Superior temporal gyrus (tissue), 1 donor: ENCODE results near the gene CMSS1.

Experiments
- DNase-seq: peaks from one replicate; pipeline ENCODE4 v3.0.0-alpha.2; 2016; ENCODE audit errors: extremely low spot score

Gene CMSS1

DNA sequence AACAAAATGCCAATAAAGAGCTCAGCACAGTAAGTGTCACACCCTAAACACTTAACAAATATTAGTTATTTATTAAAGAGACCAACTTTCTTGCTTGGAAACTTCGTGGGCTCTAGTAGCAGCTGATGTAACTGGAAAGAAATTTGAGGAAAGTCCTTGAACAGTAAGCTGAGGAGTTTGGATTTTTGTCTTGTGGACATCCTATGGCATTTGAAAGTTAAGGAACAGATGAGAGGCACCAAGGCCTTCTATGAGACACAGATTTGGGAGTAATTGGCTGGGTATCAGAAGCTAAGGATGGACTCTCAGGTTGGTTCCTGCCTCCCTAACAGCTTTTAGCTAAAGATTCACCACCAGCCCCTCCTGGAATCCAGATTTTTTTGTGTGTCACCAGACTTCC is 356.3 kb downstream of the CMSS1 start:
- DNase-seq: no peak

DNA sequence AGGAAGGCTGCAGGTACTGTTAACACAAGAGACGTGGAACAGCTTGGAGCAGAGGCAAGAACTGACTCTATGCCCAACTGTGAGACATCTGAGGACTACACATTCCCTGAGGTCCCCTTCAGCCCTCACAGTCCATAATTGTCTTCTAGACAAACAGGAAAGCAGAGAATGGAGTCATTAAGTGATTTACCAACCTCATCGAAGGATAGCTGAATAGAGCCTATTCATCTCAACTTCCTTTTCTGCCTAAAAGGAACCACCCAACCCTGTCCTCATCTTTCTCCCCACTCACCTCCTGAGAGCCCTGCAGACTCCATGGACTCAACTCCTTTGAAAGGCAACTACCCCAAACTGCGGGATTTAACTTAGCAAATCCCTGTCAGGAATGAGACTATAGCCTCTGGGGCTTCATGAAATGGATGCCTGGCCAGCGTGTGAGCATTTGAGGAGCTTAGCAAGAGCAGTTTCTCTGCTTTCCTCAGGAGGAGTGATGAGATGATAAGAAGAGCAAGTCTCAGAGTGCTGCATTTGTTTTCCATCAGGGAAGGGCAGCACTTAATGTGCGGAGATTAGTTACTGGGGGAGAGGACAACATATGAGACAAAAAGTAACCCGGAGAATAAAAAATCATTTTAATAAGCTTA is 358.1 kb downstream of the CMSS1 start:
- DNase-seq: no peak

DNA sequence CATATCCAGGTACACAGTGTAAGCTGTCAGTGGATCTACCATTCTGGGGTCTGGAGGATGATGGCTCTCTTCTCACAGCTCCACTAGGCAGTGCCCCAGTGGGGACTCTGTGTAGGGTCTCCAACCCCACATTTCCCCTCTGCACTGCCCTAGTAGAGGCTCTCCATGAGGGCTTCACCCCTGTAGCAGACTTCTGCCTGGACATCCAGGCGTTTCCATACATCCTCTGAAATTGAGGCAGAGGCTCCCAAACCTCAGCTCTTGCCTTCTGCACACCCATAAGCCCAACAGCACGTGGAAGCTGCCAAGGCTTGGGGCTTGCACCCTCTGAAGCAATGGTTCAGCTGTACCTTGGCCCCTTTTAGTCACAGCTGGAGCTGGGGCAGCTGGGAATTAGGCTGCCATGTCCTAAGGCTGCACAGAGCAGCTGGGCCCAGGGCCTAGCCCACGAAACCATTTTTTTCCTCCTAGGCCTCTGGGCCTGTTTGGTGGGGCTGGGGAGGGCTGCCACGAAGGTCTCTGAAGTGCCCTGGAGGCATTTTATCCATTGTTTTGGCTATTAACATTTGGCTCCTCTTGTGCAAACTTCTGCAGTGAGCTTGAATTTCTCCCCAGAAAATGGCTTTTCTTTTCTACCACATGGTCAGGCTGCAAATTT is 362.2 kb downstream of the CMSS1 start:
- no peak for DNase-seq

DNA sequence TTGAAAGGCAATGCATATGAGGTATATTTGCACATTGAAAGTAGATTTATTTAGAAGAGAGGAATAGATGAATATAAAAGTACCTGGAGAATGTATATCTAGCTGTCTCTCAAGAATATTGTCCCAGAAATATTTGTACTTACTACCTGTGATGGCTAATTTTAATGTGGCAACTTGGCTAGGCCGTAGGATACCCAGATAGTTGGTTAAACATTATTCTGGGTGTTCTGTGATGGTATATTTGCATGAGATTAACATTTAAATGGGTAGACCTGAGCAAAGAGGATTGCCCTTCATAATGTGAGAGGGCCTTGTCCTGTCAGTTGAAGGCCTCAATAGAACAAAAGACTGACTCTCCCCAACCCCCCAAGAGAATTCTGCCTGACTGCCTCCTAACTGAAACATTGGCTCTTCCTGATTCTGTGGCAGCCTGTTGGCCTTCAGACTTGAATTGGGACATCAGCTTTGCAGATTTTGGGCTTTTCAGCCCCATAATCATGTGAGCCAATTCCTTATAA is 366.0 kb downstream of the CMSS1 start:
- DNase-seq: no peak

DNA sequence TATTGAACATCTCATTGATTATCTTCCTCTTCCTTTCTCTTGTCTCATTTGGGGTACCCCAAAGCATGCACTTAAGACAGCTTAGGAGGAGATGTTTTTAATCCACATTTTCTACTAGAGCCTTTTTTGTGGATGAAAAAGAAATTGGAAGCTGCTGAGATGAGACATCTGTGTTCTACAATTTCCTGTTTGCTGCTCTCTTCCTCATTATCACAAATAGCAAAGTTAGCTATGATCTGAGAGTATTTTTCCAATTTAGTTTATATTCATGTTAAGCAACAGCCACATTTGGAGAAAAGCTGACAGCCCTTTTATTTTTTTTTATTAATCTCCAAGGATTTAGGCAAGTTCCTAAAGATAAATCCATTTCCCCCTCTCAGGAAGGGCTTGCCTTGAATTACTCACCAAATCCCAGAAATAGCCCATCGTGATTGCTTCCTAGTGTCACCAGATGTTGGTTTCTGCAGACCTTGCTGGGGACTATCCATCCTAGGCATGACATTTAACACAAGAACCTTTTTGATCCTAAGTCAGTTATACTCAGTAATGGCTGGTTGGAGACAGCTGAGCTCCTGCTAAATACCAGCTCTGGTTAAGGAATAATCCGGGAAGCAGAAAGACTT is 367.4 kb downstream of the CMSS1 start:
- no peak for DNase-seq

DNA sequence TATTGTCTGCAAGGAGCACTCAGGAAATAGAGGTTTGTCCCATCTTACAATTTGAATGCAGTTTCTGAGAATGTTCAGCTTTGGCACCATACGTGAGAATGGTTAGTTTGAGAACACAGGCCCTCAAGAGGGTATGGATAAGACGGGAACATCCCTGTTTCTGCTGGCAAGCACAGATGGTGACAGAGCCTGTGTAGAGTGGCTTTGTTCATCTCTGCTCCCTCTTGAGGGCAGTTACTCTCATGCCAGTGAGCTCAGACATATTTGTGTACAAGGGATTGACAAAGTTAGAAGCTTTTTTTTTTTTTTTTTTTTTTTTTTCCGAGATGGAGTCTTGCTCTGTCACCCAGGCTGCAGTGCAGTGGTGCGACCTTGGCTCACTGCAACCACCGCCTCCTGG is 368.2 kb downstream of the CMSS1 start:
- DNase-seq: no peak

DNA sequence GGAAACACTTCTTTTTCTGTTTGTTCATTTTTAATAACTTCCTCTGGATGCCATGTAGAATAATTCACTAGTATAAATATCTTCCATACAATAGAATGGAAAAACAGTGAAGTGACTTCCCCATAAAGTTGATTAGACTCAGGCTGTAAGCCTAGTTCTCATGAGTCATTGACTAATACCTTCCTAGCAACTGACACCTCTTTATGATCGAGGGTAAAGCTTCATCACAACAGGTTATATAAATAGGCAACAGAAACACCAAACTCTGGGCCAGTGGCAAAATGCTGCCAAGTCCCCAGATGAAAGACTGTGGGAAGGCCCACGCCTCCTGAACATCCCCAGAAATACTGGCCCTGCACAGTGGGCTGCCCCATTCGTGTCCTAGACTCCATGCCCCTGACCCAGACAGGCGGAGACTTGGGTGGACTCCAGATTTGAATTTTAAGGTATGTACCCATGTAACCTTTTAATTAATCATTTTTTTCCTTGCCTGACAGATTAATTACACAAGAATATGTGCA is 371.8 kb downstream of the CMSS1 start:
- no peak for DNase-seq

DNA sequence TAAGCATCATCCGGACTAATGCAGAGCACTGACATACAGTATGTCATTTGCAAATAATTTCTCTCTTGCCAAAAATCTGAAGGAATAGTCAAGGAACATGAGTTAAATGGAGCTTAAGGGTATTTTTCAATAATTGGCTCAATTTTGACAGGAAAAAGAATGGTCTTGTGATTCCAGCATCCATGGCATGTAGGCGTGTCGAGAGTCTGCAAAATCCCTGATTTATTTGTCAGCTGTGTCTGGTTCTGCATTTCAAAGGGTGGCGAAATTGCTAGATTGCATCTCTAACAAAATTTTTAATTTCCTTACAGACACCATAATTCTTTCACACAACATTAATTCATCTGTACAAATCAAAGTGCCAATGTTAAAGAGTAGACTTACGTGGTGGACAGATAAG is 377.7 kb downstream of the CMSS1 start:
- DNase-seq: no peak

DNA sequence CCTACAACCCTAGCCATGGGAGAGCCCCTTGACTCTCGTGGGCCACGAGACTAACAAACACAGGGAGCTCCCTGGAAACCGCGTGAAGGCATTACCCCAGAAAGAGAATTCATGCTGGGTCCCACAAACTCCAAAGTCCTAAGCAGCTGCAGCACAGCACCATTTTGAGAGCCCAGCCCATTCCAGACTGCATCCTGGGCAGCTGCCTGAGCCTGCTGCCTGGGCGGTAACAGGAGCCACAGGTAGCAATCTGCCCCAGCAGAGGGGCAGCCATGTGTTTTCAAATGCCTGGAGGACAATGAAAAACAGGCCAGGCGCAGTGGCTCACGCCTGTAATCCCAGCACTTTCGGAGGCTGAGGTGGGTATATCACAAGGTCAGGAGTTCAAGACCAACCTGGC is 380.2 kb downstream of the CMSS1 start:
- no peak for DNase-seq

DNA sequence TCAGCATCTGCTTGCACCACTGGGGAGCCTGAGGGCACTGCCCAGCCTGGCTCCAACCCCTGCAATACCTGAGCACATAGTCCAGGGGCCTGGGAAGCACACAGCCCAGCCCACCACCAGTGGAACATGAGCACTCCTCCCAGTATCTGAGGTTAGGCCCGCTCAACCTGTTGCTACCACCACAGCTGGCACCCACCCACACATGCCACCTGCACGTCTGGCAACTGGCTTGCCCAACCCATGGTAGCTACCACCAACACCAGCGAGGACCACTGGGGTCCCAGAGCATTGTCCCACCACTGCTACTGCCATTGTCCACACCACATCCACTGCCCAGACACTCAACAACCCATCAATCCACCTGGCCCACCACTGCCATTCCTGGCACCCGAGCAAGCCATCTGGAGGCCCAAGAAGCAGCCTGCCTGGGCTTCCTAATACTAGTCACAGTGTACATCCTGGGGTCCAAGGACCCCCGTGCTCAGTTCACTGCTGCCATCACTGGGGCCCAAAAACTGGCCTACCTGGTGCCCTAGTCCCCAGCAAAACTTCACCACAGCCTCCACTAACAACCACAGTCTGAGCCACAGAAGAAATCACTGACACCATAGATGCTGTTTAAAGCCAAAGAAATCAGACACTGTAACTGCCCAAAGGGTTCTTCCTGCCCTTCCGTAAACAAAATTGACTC is 381.1 kb downstream of the CMSS1 start:
- no peak for DNase-seq

DNA sequence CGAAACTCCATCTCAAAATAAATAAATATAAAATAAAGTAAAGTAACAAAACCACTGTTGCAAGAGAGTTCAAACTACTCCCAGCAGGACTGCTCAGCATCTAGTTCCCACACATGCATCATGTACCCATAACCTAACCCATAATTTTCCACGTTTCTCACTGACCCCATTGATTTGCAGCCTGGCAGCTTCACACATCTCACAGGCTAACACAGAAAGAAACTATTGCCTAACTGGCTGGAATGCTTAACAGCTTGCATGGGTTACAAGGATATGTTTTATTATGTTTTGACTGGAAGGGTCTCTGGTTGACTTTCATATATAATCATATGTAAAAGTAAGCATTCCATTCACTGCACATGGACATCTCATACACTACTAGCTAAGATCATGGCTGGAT is 387.5 kb downstream of the CMSS1 start:
- DNase-seq: no peak

DNA sequence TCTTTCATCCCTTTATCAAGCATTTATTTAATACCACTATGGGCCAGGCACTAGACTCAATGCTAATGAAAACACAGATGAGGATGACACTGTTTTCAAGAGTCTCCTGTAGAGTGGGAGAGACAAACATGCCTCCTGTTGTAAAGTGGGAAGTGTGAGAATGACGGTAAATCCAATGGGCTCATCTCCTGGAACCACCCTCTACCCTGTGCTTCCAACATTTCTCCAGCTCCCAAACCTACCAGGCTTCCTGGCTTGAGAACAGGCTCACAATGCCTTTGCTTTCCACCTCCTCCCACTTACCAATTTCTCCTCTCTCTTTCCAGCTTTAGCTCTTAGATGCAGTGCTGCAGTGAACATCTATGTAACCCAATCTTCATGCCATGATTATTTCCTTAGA is 389.0 kb downstream of the CMSS1 start:
- DNase-seq: peak; percentile 53

DNA sequence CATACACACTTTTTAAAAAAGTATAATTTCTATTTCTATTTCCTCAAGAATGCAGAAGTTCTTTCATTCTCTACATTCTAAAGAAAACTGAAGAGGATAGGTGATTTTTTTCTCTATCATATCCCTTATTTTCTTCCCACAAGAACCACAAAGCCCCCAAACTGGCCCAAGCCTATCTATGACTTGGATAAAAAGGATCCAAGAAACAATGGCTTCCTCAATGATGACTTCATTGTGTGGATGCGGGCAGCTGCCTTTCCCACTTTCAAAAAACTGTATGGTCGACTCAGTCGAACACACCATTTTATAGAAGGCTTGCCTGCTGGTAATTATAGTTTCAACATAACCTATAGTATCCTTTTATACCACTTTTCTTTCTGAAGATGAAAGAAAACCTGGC is 390.2 kb downstream of the CMSS1 start:
- no peak for DNase-seq

DNA sequence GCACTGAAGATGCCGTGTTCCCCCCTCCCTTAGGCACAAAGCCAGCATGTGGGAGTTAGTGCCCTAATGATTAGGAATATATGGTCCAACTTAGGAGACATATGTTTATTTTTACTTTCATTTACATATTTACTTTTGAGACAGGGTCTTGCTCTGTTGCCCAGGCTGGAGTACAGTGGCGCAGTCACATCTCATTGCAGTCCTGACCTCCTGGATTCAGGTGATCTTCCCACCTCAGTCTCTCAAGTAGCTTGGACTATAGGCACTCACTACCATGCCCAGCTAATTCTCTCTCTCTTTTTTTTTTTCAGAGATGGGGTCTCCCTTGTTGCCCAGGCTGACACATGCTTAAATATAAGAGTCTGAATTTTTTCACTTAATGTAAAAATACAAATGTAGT is 391.5 kb downstream of the CMSS1 start:
- DNase-seq: no peak

DNA sequence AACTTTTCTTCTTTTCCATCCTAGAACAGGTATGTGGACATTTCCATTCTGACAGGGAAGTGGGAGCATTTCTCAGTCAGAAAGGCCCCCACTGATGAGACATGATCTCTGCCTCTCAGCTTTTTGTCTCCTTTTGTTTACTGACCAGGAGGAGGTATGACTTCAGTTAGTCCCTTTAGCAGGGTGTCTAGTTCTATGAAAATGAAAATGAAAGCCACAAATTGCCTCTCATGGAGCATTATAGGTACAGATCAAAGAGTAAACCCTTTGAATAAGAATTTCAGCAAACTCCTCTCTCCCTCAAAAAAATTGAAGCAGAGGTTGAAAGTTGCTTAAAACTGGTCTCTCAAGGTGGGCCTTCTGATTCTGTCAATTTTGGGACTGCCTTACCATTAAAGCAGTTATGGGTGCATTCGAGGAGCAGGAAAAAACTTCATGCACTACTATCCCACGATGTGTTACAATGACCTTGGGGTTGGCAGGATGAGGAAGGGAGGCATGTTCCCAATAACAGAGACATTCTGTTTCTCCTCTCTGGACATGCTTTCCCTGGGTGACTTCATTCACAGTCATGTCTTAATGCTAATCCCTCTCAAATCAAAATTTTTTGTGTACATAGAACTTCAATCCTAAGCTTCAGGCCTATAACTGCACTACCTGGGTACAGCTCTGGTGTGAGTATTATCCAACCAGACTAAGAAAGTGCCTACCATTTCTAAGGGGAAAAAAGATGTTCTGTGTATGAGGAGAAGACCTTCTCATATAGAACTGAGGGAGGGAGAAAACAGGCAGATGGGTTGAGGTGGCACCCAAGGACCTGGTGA is 392.5 kb downstream of the CMSS1 start:
- DNase-seq: no peak

DNA sequence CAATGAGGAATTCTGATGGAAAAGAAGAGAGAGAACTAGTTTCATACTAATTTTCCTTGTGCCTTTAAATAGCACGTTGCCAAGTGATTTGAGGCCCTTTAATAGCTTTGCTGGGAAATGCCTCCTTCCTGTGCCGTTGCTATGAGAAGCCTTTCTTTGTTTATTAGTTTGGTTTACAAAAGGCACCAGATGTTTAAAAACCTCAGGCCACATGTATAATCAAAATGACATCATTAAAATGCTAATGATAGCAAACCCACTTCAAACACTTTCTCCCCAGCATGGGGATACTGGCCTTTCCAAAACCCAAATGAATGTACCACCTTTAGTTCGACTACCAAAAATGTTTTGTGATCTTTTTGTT is 393.1 kb downstream of the CMSS1 start:
- DNase-seq: no peak

DNA sequence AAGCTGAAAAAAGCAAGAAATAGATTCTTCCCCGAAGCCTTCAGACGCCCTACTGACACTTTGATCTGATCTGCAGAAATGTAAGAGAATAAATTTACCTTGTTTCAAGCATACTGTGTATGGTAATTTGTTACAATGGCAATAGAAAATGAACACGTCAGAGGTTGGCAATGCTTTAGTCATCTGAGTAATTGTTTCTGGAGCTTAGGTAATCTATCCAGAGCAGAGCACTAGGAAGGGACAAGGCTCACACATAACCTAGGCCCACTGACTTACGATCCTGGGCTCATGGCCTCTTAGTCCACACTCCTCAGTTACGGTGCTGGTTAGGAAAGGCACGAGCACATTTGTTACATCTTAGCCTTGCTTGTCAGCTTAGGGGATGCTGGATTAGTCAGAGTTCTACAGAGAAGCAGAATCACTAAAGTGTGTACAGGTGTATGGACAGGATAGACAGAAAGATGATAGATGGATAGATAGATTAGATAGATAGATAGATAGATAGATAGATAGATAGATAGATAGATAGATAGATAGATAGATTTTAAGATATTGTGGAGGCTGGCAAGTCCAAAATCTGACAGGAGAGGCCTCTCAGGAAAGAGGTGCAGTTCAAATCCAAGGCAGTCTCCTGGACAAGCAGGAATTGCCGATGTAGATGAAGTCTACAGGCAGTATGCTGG is 396.4 kb downstream of the CMSS1 start:
- DNase-seq: no peak

DNA sequence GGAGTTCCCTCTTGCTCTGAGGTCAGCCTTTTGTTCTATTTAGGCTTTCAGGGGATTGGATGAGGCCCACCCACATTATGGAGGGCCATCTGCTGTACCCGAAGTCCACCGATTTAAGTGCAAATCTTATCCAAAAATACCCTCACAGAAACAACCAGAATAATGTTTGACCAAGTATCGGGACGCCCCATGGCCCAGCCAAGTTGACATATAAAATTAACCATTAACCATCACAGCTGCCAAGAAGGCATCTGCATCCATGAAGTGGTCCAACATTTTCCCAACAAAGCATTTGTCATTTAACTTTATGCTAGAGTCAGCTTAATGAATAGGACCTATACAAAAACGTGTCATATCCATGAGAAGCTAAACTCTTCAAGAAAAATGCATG is 396.9 kb downstream of the CMSS1 start:
- DNase-seq: no peak

DNA sequence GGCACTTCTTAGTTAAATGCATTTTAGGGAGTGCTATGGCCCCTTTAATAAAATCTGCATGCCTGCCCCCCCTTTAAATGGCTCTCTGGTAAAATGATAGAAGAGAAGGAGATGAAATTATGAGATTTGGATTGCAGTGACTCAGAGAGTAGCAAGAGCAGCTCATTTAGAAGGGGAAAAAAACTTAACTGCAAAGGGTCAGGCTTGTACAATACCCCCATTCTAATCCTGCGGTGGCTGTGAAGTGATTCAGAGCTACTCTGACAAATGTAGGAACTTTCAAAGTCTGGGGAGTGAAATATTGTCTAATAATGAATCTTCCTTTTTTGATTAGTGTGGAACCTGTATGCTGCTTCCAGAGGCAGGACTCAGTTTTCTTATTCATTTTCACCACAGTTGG is 399.1 kb downstream of the CMSS1 start:
- no peak for DNase-seq

DNA sequence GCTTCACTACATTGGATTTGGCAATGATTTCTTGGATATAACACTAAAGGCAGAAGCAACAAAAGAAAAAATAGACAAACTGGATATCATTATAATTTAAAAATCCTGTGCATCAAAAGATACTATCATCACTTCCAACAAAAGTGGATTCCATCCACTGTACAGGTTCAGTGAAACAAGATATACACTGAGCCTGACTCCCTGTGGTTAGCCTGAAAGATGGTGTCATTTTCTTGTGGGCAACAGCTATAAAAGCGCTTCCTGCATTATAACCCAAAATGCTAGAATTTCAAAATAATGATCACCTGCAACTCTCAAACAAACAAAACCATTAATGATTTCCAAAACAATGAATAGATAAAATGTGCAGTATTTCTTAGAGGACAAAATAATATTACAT is 403.5 kb downstream of the CMSS1 start:
- no peak for DNase-seq

DNA sequence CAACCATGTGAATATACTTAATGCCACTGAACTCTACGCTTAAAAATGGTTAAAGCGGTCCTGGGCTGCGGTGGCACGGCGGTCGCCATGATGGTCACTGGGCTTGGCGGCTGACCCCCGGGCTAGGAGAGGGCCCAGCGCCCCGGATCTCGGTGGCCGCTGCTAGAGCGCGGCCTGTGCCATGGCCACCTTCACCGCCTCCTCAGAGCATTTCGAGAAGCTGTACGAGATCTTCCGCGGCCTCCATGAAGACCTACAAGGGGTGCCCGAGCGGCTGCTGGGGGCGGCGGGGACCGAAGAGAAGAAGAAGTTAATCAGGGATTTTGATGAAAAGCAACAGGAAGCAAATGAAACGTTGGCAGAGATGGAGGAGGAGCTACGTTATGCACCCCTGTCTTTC is 407.5 kb downstream of the CMSS1 start:
- DNase-seq: no peak
